ENCODE data around the gene ZNF891.

The ZNF891 gene

DNA sequence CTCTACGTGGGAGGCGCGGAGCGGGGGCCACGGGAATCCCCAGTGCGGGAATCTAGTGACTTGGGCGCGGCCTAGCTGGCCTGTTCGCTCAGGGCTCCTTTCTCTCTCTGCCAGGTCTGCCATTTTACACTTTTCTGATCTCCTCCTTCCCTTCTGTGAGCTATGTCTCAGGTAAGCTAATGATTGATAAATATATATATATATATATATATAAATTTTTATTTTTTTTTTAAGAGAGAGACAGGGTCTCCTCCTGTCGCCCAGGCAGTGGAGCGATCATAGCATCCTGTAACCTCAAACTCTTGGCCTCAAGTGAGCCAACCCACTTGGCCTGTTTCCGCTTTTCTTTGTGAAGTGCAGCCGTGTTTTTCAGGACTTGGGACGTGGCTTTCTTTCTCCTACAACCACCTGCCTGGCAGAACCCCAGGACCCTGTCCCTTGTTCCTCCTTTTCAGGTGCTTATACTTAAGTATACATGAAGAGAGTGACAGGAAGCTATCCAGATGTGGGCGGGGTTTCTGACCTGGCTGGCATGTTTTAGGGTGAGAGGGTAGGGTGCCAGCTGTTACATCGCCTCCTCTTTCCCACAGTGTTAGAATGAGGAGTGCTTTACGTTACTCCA lies 48.8 kb downstream of the ZNF891 start:
- peak overlapping the region in 1 of 2 experiments; percentile 37 for H3K14ac ChIP-seq (ENCODE audit: low read length in 2 of 2)
- H2BK120ac ChIP-seq (ENCODE audit: low read depth, low read length): no peak overlapping the region
- H3K9ac ChIP-seq (ENCODE audit: low read length): peak overlapping the region; percentile 99
- H3K27me3 ChIP-seq (ENCODE audit: control insufficient read depth in 1 of 2, insufficient read depth in 1 of 2, low read length in 2 of 2): no peaks in the 10 kb centered on the region
- peak overlapping the region; percentile 91 for H3K27ac ChIP-seq (ENCODE audit: low read length, poor library complexity, severe bottlenecking)
- H3K4ac ChIP-seq (ENCODE audit: low read depth in 1 of 2, low read length in 2 of 2): peak overlapping the region; percentile 90 to 91
- H2BK15ac ChIP-seq (ENCODE audit: low read depth, poor library complexity, severe bottlenecking): peak overlapping the region; percentile 44
- H3K36me3 ChIP-seq (ENCODE audit: control insufficient read depth in 1 of 2, insufficient read depth in 2 of 2, low read depth in 1 of 2, low read length in 2 of 2): peaks cover 21 to 47% of the 10 kb centered on the region in 2 experiments
- H4K91ac ChIP-seq (ENCODE audit: low read length): peak overlapping the region; percentile 97
- H3K4me3 ChIP-seq (ENCODE audit: insufficient read depth in 1 of 2, low read depth in 1 of 2, low read length in 2 of 2): peak overlapping the region; percentile 81 to 88
- peak overlapping the region; percentile 81 for H4K8ac ChIP-seq (ENCODE audit: low read length)
- peak overlapping the region in 1 of 2 experiments; percentile 43 for H2BK12ac ChIP-seq (ENCODE audit: low read length in 2 of 2)
- peak overlapping the region in 1 of 2 experiments; percentile 57 for H3K23ac ChIP-seq (ENCODE audit: low read length in 2 of 2)
- no peak for DNase-seq
- no peaks in the 10 kb centered on the region for H3K4me1 ChIP-seq (ENCODE audit: control insufficient read depth, insufficient read depth, low read depth, low read length)
- peaks cover 10% of the 10 kb centered on the region for H3K79me1 ChIP-seq (replicated peaks; ENCODE audit: low read length, poor library complexity, severe bottlenecking)
- 48% methylated on average over 13 of the region's 17 CpGs for WGBS
- peak overlapping the region; percentile 80 to 94 for H3K18ac ChIP-seq (ENCODE audit: low read depth in 1 of 2, low read length in 2 of 2)
- H2AFZ ChIP-seq (ENCODE audit: low read depth, low read length): peak overlapping the region; percentile 83
- no peak overlapping the region for H2AK5ac ChIP-seq (ENCODE audit: low read length, severe bottlenecking)
- H3K4me2 ChIP-seq (ENCODE audit: low read length, poor library complexity, severe bottlenecking): peak overlapping the region; percentile 67
- H2BK5ac ChIP-seq (ENCODE audit: low read depth, low read length, poor library complexity, severe bottlenecking): peak overlapping the region; percentile 71
- peaks cover 78% of the 10 kb centered on the region for H3K9me3 ChIP-seq (ENCODE audit: control insufficient read depth, low read length)

DNA sequence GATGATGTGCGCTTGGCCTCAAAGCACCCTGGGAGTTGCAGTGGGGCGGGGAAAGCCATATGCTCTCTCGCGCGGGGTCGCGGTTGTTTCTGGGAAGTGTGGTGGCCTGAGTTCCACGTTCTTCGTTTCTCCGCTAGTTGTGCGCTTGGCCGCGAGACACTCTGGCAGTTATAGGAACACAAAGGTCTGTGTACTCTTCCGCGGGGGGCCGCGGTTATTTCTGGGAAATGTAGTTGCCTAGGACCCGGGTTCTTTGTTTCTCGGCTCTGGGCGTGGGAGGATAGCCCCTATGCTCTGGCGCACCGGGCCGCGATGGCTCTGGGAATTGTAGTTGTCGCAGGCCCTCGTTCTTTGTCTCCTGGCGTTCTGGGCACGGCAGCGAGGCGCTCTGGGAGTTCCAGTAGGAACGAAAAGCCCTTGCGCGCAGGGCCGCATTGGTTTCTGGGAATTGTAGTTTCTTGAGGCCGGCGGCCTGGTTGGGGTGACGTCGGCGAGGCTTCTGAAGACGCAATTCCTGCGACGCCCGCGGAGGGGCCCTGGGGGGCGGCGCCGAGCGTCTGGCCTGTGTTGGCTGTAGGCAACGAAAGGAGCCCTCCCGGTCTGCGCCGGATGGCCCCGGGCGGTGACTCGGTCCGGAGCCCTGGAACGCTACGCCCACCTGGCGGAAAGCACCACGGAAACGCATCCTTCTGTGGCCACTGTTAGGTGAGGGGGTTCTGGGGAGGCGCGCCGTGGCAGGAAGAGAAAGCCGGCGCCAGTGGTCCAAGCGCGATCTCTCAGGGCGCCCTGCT lies 49.5 kb downstream of the ZNF891 start, which contains the start of gene ZNF140:
Gene ZNF140, plus strand, starts transcription at position 556 of the 791 bp plus-strand sequence. CDS start 398 bp downstream, outside the sequence.
- peak within 1 kb of the TSS; percentile 97 for H4K91ac ChIP-seq (ENCODE audit: low read length)
- no peaks in the 10 kb centered on the region for H3K4me1 ChIP-seq (ENCODE audit: control insufficient read depth, insufficient read depth, low read depth, low read length)
- H3K4ac ChIP-seq (ENCODE audit: low read depth in 1 of 2, low read length in 2 of 2): peak within 1 kb of the TSS; percentile 90 to 95
- H3K23ac ChIP-seq (ENCODE audit: low read length in 2 of 2): peak within 1 kb of the TSS in 1 of 2 experiments; percentile 57
- H4K8ac ChIP-seq (ENCODE audit: low read length): peak within 1 kb of the TSS; percentile 91
- H2AFZ ChIP-seq (ENCODE audit: low read depth, low read length): peak within 1 kb of the TSS; percentile 83
- under 1% methylated on average over 69 of the region's 69 CpGs for WGBS
- H3K27ac ChIP-seq (ENCODE audit: low read length, poor library complexity, severe bottlenecking): peak within 1 kb of the TSS; percentile 99
- peak within 1 kb of the TSS; percentile 44 for H2BK15ac ChIP-seq (ENCODE audit: low read depth, poor library complexity, severe bottlenecking)
- peak; percentile 98 for DNase-seq
- H2AK5ac ChIP-seq (ENCODE audit: low read length, severe bottlenecking): no peak within 1 kb of the TSS
- H2BK5ac ChIP-seq (ENCODE audit: low read depth, low read length, poor library complexity, severe bottlenecking): peak within 1 kb of the TSS; percentile 88
- peak within 1 kb of the TSS in 1 of 2 experiments; percentile 37 for H3K14ac ChIP-seq (ENCODE audit: low read length in 2 of 2)
- peak within 1 kb of the TSS; percentile 43 to 49 for H2BK12ac ChIP-seq (ENCODE audit: low read length in 2 of 2)
- H3K9ac ChIP-seq (ENCODE audit: low read length): peak within 1 kb of the TSS; percentile 99
- peaks cover 8% of the 10 kb centered on the region for H3K79me1 ChIP-seq (replicated peaks; ENCODE audit: low read length, poor library complexity, severe bottlenecking)
- H3K18ac ChIP-seq (ENCODE audit: low read depth in 1 of 2, low read length in 2 of 2): peak within 1 kb of the TSS; percentile 94 to 97
- no peaks in the 10 kb centered on the region for H3K27me3 ChIP-seq (ENCODE audit: control insufficient read depth in 1 of 2, insufficient read depth in 1 of 2, low read length in 2 of 2)
- peak within 1 kb of the TSS; percentile 77 for H2BK120ac ChIP-seq (ENCODE audit: low read depth, low read length)
- H3K9me3 ChIP-seq (ENCODE audit: control insufficient read depth, low read length): peaks cover 77% of the 10 kb centered on the region
- H3K4me3 ChIP-seq (ENCODE audit: insufficient read depth in 1 of 2, low read depth in 1 of 2, low read length in 2 of 2): peak within 1 kb of the TSS; percentile 81 to 88
- H3K36me3 ChIP-seq (ENCODE audit: control insufficient read depth in 1 of 2, insufficient read depth in 2 of 2, low read depth in 1 of 2, low read length in 2 of 2): peaks cover 15 to 40% of the 10 kb centered on the region in 2 experiments
- H3K4me2 ChIP-seq (ENCODE audit: low read length, poor library complexity, severe bottlenecking): peak within 1 kb of the TSS; percentile 67

GRCh38 chr12:133080026-133080367 lies 50.1 kb downstream of the ZNF891 start:
- no peak overlapping the region for H2AK5ac ChIP-seq (ENCODE audit: low read length, severe bottlenecking)
- no peak overlapping the region for H3K14ac ChIP-seq (ENCODE audit: low read length in 2 of 2)
- WGBS: under 1% methylated on average over 22 of the region's 22 CpGs
- peak overlapping the region; percentile 81 to 88 for H3K4me3 ChIP-seq (ENCODE audit: insufficient read depth in 1 of 2, low read depth in 1 of 2, low read length in 2 of 2)
- DNase-seq: peak; percentile 100
- peak overlapping the region; percentile 71 to 95 for H3K4ac ChIP-seq (ENCODE audit: low read depth in 1 of 2, low read length in 2 of 2)
- H2BK12ac ChIP-seq (ENCODE audit: low read length in 2 of 2): no peak overlapping the region
- H3K23ac ChIP-seq (ENCODE audit: low read length in 2 of 2): no peak overlapping the region
- H3K18ac ChIP-seq (ENCODE audit: low read depth in 1 of 2, low read length in 2 of 2): peak overlapping the region; percentile 81 to 97
- peaks cover 72% of the 10 kb centered on the region for H3K9me3 ChIP-seq (ENCODE audit: control insufficient read depth, low read length)
- peak overlapping the region; percentile 85 for H4K91ac ChIP-seq (ENCODE audit: low read length)
- peak overlapping the region; percentile 99 for H3K9ac ChIP-seq (ENCODE audit: low read length)
- H3K79me1 ChIP-seq (replicated peaks; ENCODE audit: low read length, poor library complexity, severe bottlenecking): peaks cover 8% of the 10 kb centered on the region
- H3K4me1 ChIP-seq (ENCODE audit: control insufficient read depth, insufficient read depth, low read depth, low read length): no peaks in the 10 kb centered on the region
- H3K36me3 ChIP-seq (ENCODE audit: control insufficient read depth in 1 of 2, insufficient read depth in 2 of 2, low read depth in 1 of 2, low read length in 2 of 2): peaks cover 13 to 35% of the 10 kb centered on the region in 2 experiments
- H2BK120ac ChIP-seq (ENCODE audit: low read depth, low read length): peak overlapping the region; percentile 77
- H2BK15ac ChIP-seq (ENCODE audit: low read depth, poor library complexity, severe bottlenecking): no peak overlapping the region
- peak overlapping the region; percentile 91 for H4K8ac ChIP-seq (ENCODE audit: low read length)
- peak overlapping the region; percentile 57 for H3K4me2 ChIP-seq (ENCODE audit: low read length, poor library complexity, severe bottlenecking)
- H2AFZ ChIP-seq (ENCODE audit: low read depth, low read length): peak overlapping the region; percentile 0
- H3K27me3 ChIP-seq (ENCODE audit: control insufficient read depth in 1 of 2, insufficient read depth in 1 of 2, low read length in 2 of 2): no peaks in the 10 kb centered on the region
- peak overlapping the region; percentile 99 for H3K27ac ChIP-seq (ENCODE audit: low read length, poor library complexity, severe bottlenecking)
- no peak overlapping the region for H2BK5ac ChIP-seq (ENCODE audit: low read depth, low read length, poor library complexity, severe bottlenecking)

DNA sequence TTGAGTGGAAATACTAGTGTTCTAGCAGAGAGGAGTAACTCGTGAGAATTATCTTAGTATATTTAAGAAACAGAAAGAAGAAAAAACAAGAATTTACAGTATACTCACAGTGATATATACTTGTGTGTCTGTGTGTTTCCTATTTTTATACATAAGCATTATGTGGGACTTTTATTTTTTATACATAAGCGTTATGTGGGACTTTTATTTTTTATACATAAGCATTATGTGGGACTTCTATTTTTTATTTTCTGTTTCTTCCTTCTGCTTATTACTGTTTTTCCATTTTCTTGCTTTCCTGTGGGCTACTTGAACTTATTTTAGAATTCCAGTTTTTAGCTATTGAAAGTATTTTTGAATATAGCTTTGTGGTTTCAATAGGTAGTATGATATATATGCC lies 56.2 kb downstream of the ZNF891 start:
- H3K36me3 ChIP-seq (ENCODE audit: control insufficient read depth in 1 of 2, insufficient read depth in 2 of 2, low read depth in 1 of 2, low read length in 2 of 2): no peaks in the 10 kb centered on the region
- no CpG with 5 or more reads among the region's 2 CpGs for WGBS
- H3K4me2 ChIP-seq (ENCODE audit: low read length, poor library complexity, severe bottlenecking): no peak overlapping the region

More for the DNA sequence above, 56.2 kb downstream of the ZNF891 start:
- no peaks in the 10 kb centered on the region for H3K27me3 ChIP-seq (ENCODE audit: control insufficient read depth in 1 of 2, insufficient read depth in 1 of 2, low read length in 2 of 2)
- H3K23ac ChIP-seq (ENCODE audit: low read length in 2 of 2): no peak overlapping the region
- no peak overlapping the region for H2AK5ac ChIP-seq (ENCODE audit: low read length, severe bottlenecking)
- H3K4me3 ChIP-seq (ENCODE audit: insufficient read depth in 1 of 2, low read depth in 1 of 2, low read length in 2 of 2): no peak overlapping the region
- H3K9me3 ChIP-seq (ENCODE audit: control insufficient read depth, low read length): peaks cover 81% of the 10 kb centered on the region
- no peak overlapping the region for H2AFZ ChIP-seq (ENCODE audit: low read depth, low read length)
- H4K91ac ChIP-seq (ENCODE audit: low read length): no peak overlapping the region
- DNase-seq: no peak
- no peak overlapping the region for H3K27ac ChIP-seq (ENCODE audit: low read length, poor library complexity, severe bottlenecking)
- no peak overlapping the region for H4K8ac ChIP-seq (ENCODE audit: low read length)
- H3K79me1 ChIP-seq (replicated peaks; ENCODE audit: low read length, poor library complexity, severe bottlenecking): no peaks in the 10 kb centered on the region
- H2BK12ac ChIP-seq (ENCODE audit: low read length in 2 of 2): no peak overlapping the region
- H3K4ac ChIP-seq (ENCODE audit: low read depth in 1 of 2, low read length in 2 of 2): no peak overlapping the region
- no peak overlapping the region for H3K9ac ChIP-seq (ENCODE audit: low read length)
- H2BK5ac ChIP-seq (ENCODE audit: low read depth, low read length, poor library complexity, severe bottlenecking): no peak overlapping the region
- H2BK120ac ChIP-seq (ENCODE audit: low read depth, low read length): no peak overlapping the region
- no peaks in the 10 kb centered on the region for H3K4me1 ChIP-seq (ENCODE audit: control insufficient read depth, insufficient read depth, low read depth, low read length)
- no peak overlapping the region for H3K14ac ChIP-seq (ENCODE audit: low read length in 2 of 2)
- no peak overlapping the region for H2BK15ac ChIP-seq (ENCODE audit: low read depth, poor library complexity, severe bottlenecking)
- no peak overlapping the region for H3K18ac ChIP-seq (ENCODE audit: low read depth in 1 of 2, low read length in 2 of 2)
